C4-2B (cell line): ENCODE results near the gene DCDC2C.

ENCODE experiments used
- CTCF ChIP-seq: fragments of 450-650 bp; conservative IDR thresholded peaks from 2 replicates; pipeline ENCODE4 v1.5.1; 2017; ENCODE audit warnings: mild to moderate bottlenecking
- ZFX ChIP-seq: fragments of 450-650 bp; IDR thresholded peaks from 2 replicates; pipeline ENCODE4 v1.6.1; 2017

- no peak for TF ChIP-seq CTCF
- TF ChIP-seq ZFX, result no peak
Measured at GRCh38 chr2:3759331-3759730, 56.0 kb downstream of the DCDC2C start.
